Liver (tissue), 3 donors: Measurements from ENCODE around the gene KIAA0586.

Source experiments
- FOXA1 ChIP-seq: IDR thresholded peaks from 2 replicates; pipeline ENCODE4 v1.6.1; 2016; ENCODE audit warnings: antibody characterized with exemption
- GABPA ChIP-seq, 2 donors: IDR thresholded peaks in 1 of 2; conservative IDR thresholded peaks in 1 of 2; 2 replicates each; pipeline ENCODE4 v1.6.1; 2016; ENCODE audit warnings: antibody characterized with exemption in 2 of 2, mild to moderate bottlenecking in 1 of 2, moderate library complexity in 1 of 2
- JUND ChIP-seq, 2 donors: IDR thresholded peaks; 2 replicates each; pipeline ENCODE4 v1.6.1; 2016; ENCODE audit warnings: antibody characterized with exemption in 2 of 2
- RAD21 ChIP-seq, 2 donors: IDR thresholded peaks; 2 replicates each; pipeline ENCODE4 v1.6.1; 2016; ENCODE audit warnings: antibody characterized with exemption in 2 of 2, mild to moderate bottlenecking in 2 of 2
- RXRA ChIP-seq, 2 donors: IDR thresholded peaks; 2 replicates each; pipeline ENCODE4 v1.6.1; 2017 to 2018; ENCODE audit warnings: antibody characterized with exemption in 2 of 2, mild to moderate bottlenecking in 1 of 2
- SP1 ChIP-seq: IDR thresholded peaks from 2 replicates; pipeline ENCODE4 v1.6.1; 2018; ENCODE audit warnings: antibody characterized with exemption, mild to moderate bottlenecking
- TAF1 ChIP-seq: conservative IDR thresholded peaks from 2 replicates; pipeline ENCODE4 v1.6.1; 2016; ENCODE audit warnings: antibody characterized with exemption, mild to moderate bottlenecking
- YY1 ChIP-seq: IDR thresholded peaks from 2 replicates; pipeline ENCODE4 v1.6.1; 2016; ENCODE audit warnings: antibody characterized with exemption, mild to moderate bottlenecking
- TF ChIP-seq, protein P1 (sequence below): fragments of 150-350 bp; IDR thresholded peaks from 2 replicates; pipeline ENCODE4 v1.5.1; 2017; ENCODE audit warnings: improper control_type of control experiment, low read depth, low read length; ENCODE audit not compliant: missing input control
- TF ChIP-seq, protein P2 (sequence below): IDR thresholded peaks from 2 replicates; pipeline ENCODE4 v1.6.1; 2016; ENCODE audit warnings: antibody characterized with exemption
- TF ChIP-seq, protein P3 (sequence below): IDR thresholded peaks from 2 replicates; pipeline ENCODE4 v1.6.1; 2016; ENCODE audit warnings: antibody characterized with exemption
- TF ChIP-seq, protein P4 (sequence below): IDR thresholded peaks from 2 replicates; pipeline ENCODE4 v1.6.1; 2016; ENCODE audit warnings: antibody characterized with exemption, mild to moderate bottlenecking
- TF ChIP-seq, protein P5 (sequence below): IDR thresholded peaks from 2 replicates; pipeline ENCODE4 v1.6.1; 2016; ENCODE audit warnings: antibody characterized with exemption
- donor health status: healthy.
- donor health status: healthy.

DNA sequence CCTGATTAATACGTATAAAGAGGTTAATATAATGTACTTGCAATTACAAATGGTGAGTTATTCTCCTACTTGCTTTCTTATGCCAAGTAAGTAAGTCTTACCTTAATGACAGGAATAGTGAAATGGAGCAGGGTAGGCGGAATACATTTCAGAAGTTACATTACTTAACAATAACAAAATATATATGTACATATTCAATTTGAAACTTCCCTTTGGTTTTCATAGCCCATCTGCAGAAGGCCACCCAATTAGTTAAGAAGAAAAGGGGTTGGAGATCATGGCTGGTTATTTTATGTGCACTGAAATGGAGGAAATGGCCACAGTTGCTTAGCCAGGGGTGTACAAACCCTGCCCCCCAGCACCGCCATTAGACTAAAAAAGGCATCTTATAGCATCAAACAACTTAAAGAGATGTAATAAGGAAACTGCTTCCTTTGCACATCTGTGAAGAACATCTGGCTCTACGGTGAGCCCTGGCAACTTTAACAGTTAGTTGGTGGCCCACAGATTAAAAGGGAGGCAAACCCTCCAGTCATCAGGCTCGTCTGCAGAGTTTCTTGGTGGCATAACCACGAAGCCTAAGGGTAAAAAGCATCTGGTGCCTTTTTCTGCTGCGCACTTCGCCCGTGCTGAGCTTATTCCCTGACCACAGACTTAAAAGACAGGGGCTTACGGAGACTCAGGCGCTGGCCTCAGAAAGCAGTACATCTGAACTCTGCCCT, 171.4 kb downstream of the KIAA0586 start:
- TF ChIP-seq YY1 (no peak), TAF1 (no peak), GABPA (IDR thresholded peaks at IDR 0.05 in 1 of 2, conservative IDR thresholded peaks at IDR 0.05 in 1 of 2) (no peak), RXRA (IDR thresholded peaks at IDR 0.05) (no peak), SP1 (no peak), FOXA1 (no peak), RAD21 (IDR thresholded peaks at IDR 0.05) (no peak), JUND (IDR thresholded peaks at IDR 0.05) (no peak)
- TF ChIP-seq, protein P1, sequence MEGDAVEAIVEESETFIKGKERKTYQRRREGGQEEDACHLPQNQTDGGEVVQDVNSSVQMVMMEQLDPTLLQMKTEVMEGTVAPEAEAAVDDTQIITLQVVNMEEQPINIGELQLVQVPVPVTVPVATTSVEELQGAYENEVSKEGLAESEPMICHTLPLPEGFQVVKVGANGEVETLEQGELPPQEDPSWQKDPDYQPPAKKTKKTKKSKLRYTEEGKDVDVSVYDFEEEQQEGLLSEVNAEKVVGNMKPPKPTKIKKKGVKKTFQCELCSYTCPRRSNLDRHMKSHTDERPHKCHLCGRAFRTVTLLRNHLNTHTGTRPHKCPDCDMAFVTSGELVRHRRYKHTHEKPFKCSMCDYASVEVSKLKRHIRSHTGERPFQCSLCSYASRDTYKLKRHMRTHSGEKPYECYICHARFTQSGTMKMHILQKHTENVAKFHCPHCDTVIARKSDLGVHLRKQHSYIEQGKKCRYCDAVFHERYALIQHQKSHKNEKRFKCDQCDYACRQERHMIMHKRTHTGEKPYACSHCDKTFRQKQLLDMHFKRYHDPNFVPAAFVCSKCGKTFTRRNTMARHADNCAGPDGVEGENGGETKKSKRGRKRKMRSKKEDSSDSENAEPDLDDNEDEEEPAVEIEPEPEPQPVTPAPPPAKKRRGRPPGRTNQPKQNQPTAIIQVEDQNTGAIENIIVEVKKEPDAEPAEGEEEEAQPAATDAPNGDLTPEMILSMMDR = no peak
- TF ChIP-seq, protein P2, sequence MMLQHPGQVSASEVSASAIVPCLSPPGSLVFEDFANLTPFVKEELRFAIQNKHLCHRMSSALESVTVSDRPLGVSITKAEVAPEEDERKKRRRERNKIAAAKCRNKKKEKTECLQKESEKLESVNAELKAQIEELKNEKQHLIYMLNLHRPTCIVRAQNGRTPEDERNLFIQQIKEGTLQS = no peak
- TF ChIP-seq, protein P3, sequence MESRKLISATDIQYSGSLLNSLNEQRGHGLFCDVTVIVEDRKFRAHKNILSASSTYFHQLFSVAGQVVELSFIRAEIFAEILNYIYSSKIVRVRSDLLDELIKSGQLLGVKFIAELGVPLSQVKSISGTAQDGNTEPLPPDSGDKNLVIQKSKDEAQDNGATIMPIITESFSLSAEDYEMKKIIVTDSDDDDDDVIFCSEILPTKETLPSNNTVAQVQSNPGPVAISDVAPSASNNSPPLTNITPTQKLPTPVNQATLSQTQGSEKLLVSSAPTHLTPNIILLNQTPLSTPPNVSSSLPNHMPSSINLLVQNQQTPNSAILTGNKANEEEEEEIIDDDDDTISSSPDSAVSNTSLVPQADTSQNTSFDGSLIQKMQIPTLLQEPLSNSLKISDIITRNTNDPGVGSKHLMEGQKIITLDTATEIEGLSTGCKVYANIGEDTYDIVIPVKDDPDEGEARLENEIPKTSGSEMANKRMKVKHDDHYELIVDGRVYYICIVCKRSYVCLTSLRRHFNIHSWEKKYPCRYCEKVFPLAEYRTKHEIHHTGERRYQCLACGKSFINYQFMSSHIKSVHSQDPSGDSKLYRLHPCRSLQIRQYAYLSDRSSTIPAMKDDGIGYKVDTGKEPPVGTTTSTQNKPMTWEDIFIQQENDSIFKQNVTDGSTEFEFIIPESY = no peak
- TF ChIP-seq, protein P4, sequence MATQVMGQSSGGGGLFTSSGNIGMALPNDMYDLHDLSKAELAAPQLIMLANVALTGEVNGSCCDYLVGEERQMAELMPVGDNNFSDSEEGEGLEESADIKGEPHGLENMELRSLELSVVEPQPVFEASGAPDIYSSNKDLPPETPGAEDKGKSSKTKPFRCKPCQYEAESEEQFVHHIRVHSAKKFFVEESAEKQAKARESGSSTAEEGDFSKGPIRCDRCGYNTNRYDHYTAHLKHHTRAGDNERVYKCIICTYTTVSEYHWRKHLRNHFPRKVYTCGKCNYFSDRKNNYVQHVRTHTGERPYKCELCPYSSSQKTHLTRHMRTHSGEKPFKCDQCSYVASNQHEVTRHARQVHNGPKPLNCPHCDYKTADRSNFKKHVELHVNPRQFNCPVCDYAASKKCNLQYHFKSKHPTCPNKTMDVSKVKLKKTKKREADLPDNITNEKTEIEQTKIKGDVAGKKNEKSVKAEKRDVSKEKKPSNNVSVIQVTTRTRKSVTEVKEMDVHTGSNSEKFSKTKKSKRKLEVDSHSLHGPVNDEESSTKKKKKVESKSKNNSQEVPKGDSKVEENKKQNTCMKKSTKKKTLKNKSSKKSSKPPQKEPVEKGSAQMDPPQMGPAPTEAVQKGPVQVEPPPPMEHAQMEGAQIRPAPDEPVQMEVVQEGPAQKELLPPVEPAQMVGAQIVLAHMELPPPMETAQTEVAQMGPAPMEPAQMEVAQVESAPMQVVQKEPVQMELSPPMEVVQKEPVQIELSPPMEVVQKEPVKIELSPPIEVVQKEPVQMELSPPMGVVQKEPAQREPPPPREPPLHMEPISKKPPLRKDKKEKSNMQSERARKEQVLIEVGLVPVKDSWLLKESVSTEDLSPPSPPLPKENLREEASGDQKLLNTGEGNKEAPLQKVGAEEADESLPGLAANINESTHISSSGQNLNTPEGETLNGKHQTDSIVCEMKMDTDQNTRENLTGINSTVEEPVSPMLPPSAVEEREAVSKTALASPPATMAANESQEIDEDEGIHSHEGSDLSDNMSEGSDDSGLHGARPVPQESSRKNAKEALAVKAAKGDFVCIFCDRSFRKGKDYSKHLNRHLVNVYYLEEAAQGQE = no peak
- TF ChIP-seq, protein P5, sequence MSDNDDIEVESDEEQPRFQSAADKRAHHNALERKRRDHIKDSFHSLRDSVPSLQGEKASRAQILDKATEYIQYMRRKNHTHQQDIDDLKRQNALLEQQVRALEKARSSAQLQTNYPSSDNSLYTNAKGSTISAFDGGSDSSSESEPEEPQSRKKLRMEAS = no peak
